AG09309 (cell line): ENCODE data around the gene CAST.

Experiments used
- DNase-seq: peaks from one replicate; pipeline ENCODE4 v3.0.0-alpha.2; 2010; ENCODE audit warnings: low read depth
- H3K4me3 ChIP-seq: 2 replicates; pipeline ENCODE4 v1.5.1; 2011; ENCODE audit warnings: mild to moderate bottlenecking, low read depth, low read length, moderate library complexity; ENCODE audit not compliant: control insufficient read depth
- CTCF ChIP-seq: IDR thresholded peaks from 2 replicates; pipeline ENCODE4 v1.5.1; 2011; ENCODE audit warnings: mild to moderate bottlenecking, low read depth, low read length, inconsistent platforms; ENCODE audit not compliant: insufficient read depth, control insufficient read depth; ENCODE audit errors: missing control alignments

Gene CAST

GRCh38 chr5:96725257-96725656 is 63.1 kb downstream of the CAST start:
- no peak overlapping the region for H3K4me3 ChIP-seq
- no peak for DNase-seq
- TF ChIP-seq CTCF: no peak

- no peak overlapping the region for H3K4me3 ChIP-seq
- TF ChIP-seq CTCF: no peak
- DNase-seq: no peak
These were observed 64.6 kb downstream of the CAST start for GRCh38 chr5:96726802-96727201.

- TF ChIP-seq CTCF: peak; percentile 38
- no peak overlapping the region for H3K4me3 ChIP-seq
- DNase-seq: no peak
These were observed 67.0 kb downstream of the CAST start for GRCh38 chr5:96729156-96729555.

- no peak for DNase-seq
- TF ChIP-seq CTCF: no peak
- no peak overlapping the region for H3K4me3 ChIP-seq
These were observed 68.4 kb downstream of the CAST start for GRCh38 chr5:96730586-96730985.

- DNase-seq: no peak
- no peak overlapping the region for H3K4me3 ChIP-seq
- no peak for TF ChIP-seq CTCF
These were observed 71.8 kb downstream of the CAST start for GRCh38 chr5:96733771-96734500.

- no peak for DNase-seq
- H3K4me3 ChIP-seq: no peak overlapping the region
- TF ChIP-seq CTCF: no peak
These were observed 72.7 kb downstream of the CAST start for GRCh38 chr5:96734871-96735325.
